ENCODE data around the gene DHDDS.

DNA sequence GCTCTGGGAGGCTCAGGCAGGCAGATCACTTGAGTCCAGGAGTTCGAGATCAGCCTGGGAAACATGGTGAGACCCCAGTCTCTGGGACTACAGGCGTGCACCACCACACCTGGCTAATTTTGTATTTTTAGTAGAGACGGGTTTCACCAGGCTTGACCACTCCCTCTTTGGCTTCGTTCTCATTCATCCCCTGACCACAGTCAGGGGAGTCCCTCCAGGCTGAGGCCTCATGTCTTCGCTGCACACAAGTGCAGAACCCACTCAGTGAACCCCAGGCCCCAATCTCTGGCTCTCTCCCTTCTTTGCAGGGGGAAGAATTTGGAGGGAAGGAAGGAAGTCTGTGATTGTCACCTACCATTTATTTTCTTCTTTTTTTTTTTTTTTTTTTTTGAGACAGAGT is 88.2 kb downstream of the DHDDS start:
- TF ChIP-seq POLR2A (IDR thresholded peaks at IDR 0.05) (no peak), POLR2AphosphoS5 (IDR thresholded peaks at IDR 0.05) (no peak)
